ENCODE measurements around the gene DHRS7B. TPM values are rescaled to one million over a fixed set of nuclear protein-coding genes. Genes with fewer than 3 reads are reported as not detected.

The DHRS7B gene
- total RNA-seq, 2 donors from 2014 or later = 30.5 to 44.5 TPM

DNA sequence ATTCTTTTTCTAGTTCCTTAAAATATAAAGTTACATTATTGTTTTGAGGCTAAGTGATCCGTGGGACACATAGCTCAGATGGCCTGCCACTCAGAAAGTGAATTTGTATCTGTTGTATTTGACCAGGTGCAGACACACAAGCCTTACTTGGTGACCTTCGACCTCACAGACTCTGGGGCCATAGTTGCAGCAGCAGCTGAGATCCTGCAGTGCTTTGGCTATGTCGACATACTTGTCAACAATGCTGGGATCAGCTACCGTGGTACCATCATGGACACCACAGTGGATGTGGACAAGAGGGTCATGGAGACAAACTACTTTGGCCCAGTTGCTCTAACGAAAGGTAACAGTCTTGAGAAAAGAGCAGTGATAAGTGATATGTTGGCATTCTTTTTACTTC is 56.7 kb downstream of the DHRS7B start:
- Histone ChIP-seq H3K4me3 (no peak overlapping the region), H3K9me3 (no peaks in the 10 kb centered on the region), H3K27ac (no peak overlapping the region), H3K27me3 (replicated peaks; ENCODE audit: insufficient read depth) (no peaks in the 10 kb centered on the region), H3K4me1 (ENCODE audit: control insufficient read depth in 1 of 2, low read depth in 2 of 2) (no peaks in the 10 kb centered on the region), H3K36me3 (peaks cover 5% of the 10 kb centered on the region)
- no peak for DNase-seq (ENCODE audit: low spot score)
- no peak for ATAC-seq (ENCODE audit: insufficient number of reproducible peaks, low FRiP score, low read depth)
- no peak for TF ChIP-seq CTCF (IDR thresholded peaks at IDR 0.05)

GRCh38 chr17:21184570-21184969 is 57.8 kb downstream of the DHRS7B start:
- H3K9me3 ChIP-seq = no peaks in the 10 kb centered on the region
- no peak for DNase-seq (ENCODE audit: low spot score)

GRCh38 chr17:21185061-21185460 is 58.3 kb downstream of the DHRS7B start:
- DNase-seq (ENCODE audit: low spot score) (no peak), ATAC-seq (ENCODE audit: insufficient number of reproducible peaks, low FRiP score, low read depth) (no peak)
- Histone ChIP-seq H3K4me1 (ENCODE audit: control insufficient read depth in 1 of 2, low read depth in 2 of 2) (no peaks in the 10 kb centered on the region), H3K27ac (no peak overlapping the region), H3K4me3 (no peak overlapping the region), H3K9me3 (no peaks in the 10 kb centered on the region), H3K27me3 (replicated peaks; ENCODE audit: insufficient read depth) (no peaks in the 10 kb centered on the region), H3K36me3 (peaks cover 5% of the 10 kb centered on the region)
- no peak for TF ChIP-seq CTCF (IDR thresholded peaks at IDR 0.05)

More at GRCh38 chr17:21184570-21184969, 57.8 kb downstream of the DHRS7B start:
- no peak for ATAC-seq (ENCODE audit: insufficient number of reproducible peaks, low FRiP score, low read depth)
- H3K4me1 ChIP-seq (ENCODE audit: control insufficient read depth in 1 of 2, low read depth in 2 of 2) = no peaks in the 10 kb centered on the region
- TF ChIP-seq CTCF (IDR thresholded peaks at IDR 0.05) = no peak
- no peaks in the 10 kb centered on the region for H3K27me3 ChIP-seq (replicated peaks; ENCODE audit: insufficient read depth)
- no peak overlapping the region for H3K27ac ChIP-seq
- H3K4me3 ChIP-seq = no peak overlapping the region
- H3K36me3 ChIP-seq = peaks cover 5% of the 10 kb centered on the region

GRCh38 chr17:21186399-21187187 is 59.8 kb downstream of the DHRS7B start:
- Histone ChIP-seq H3K27me3 (replicated peaks; ENCODE audit: insufficient read depth) (no peaks in the 10 kb centered on the region), H3K4me3 (no peak overlapping the region), H3K4me1 (ENCODE audit: control insufficient read depth in 1 of 2, low read depth in 2 of 2) (peaks cover 3 to 13% of the 10 kb centered on the region in 2 donors), H3K36me3 (peaks cover 5% of the 10 kb centered on the region), H3K27ac (no peak overlapping the region), H3K9me3 (no peaks in the 10 kb centered on the region)
- no peak for TF ChIP-seq CTCF (IDR thresholded peaks at IDR 0.05)
- no peak for ATAC-seq (ENCODE audit: insufficient number of reproducible peaks, low FRiP score, low read depth)
- no peak for DNase-seq (ENCODE audit: low spot score)

GRCh38 chr17:21189361-21189760 is 62.6 kb downstream of the DHRS7B start:
- H3K27ac ChIP-seq = no peak overlapping the region
- H3K4me1 ChIP-seq (ENCODE audit: control insufficient read depth in 1 of 2, low read depth in 2 of 2) = peaks cover 3 to 26% of the 10 kb centered on the region in 2 donors
- H3K36me3 ChIP-seq = no peaks in the 10 kb centered on the region
- TF ChIP-seq CTCF (IDR thresholded peaks at IDR 0.05) = no peak
- ATAC-seq (ENCODE audit: insufficient number of reproducible peaks, low FRiP score, low read depth) (no peak), DNase-seq (ENCODE audit: low spot score) (no peak)
- H3K4me3 ChIP-seq = no peak overlapping the region
- H3K27me3 ChIP-seq (replicated peaks; ENCODE audit: insufficient read depth) = no peaks in the 10 kb centered on the region
- no peaks in the 10 kb centered on the region for H3K9me3 ChIP-seq

Measured in thoracic aorta (tissue), 2 donors.